MG63 (cell line): Measurements from ENCODE around the gene NOL12. TPM values are rescaled to one million over a fixed set of nuclear protein-coding genes. Genes with fewer than 3 reads are reported as not detected.

Source experiments
- DNase-seq: peaks from one replicate; pipeline ENCODE4 v3.0.0-alpha.2; 2020
- H3K27me3 ChIP-seq: fragments of 250-450 bp; sonication (Bioruptor Pico); 2 replicates; pipeline ENCODE4 v1.5.1; 2020; ENCODE audit warnings: mild to moderate bottlenecking, moderate library complexity
- H3K36me3 ChIP-seq: fragments of 250-450 bp; sonication (Bioruptor Pico); 2 replicates; pipeline ENCODE4 v1.5.1; 2020; ENCODE audit warnings: mild to moderate bottlenecking, moderate library complexity
- H3K4me3 ChIP-seq: fragments of 250-450 bp; sonication (Bioruptor Pico); 2 replicates; pipeline ENCODE4 v1.5.1; 2020; ENCODE audit warnings: mild to moderate bottlenecking, moderate library complexity
- H3K9me3 ChIP-seq: fragments of 250-450 bp; sonication (Bioruptor Pico); 2 replicates; pipeline ENCODE4 v1.5.1; 2020; ENCODE audit warnings: mild to moderate bottlenecking, moderate library complexity
- total RNA-seq: library from RNA; depleted of rRNA; stranded (reverse); fragments of >200 nt; shearing (Covaris generic); gene quantifications from 2 replicates; pipeline ENCODE4 v1.2.3, GENCODE V29; 2014; ENCODE audit warnings: low replicate concordance

Gene NOL12
- total RNA-seq, 1 experiment from 2014 or later, result 61.0 TPM

GRCh38 chr22:37674248-37674647, 11.9 kb upstream of the NOL12 start:
- Histone ChIP-seq H3K36me3 (peaks cover 31% of the 10 kb centered on the region), H3K9me3 (no peaks in the 10 kb centered on the region), H3K4me3 (no peak overlapping the region), H3K27me3 (no peaks in the 10 kb centered on the region)
- DNase-seq, result no peak

- Histone ChIP-seq H3K4me3 (peak within 1 kb of the TSS; percentile 82), H3K27me3 (no peaks in the 10 kb centered on the region), H3K36me3 (peaks cover 40% of the 10 kb centered on the region), H3K9me3 (no peaks in the 10 kb centered on the region)
- DNase-seq, result peak; percentile 99
Measured at GRCh38 chr22:37674951-37675929, 10.9 kb upstream of the NOL12 start, which contains the start of gene LGALS1. Gene LGALS1, plus strand, starts transcription at chr22:37675636. Its CDS starts 67 bp downstream, at chr22:37675703.

GRCh38 chr22:37675930-37676735, 10.0 kb upstream of the NOL12 start:
- no peaks in the 10 kb centered on the region for H3K27me3 ChIP-seq
- peak; percentile 69 for DNase-seq
- no peaks in the 10 kb centered on the region for H3K9me3 ChIP-seq
- peaks cover 40% of the 10 kb centered on the region for H3K36me3 ChIP-seq
- H3K4me3 ChIP-seq, result peak overlapping the region; percentile 82

- Histone ChIP-seq H3K4me3 (peak overlapping the region; percentile 82), H3K36me3 (peaks cover 40% of the 10 kb centered on the region), H3K9me3 (no peaks in the 10 kb centered on the region), H3K27me3 (no peaks in the 10 kb centered on the region)
- DNase-seq, result peak; percentile 96
Measured at GRCh38 chr22:37676736-37677492, 9.2 kb upstream of the NOL12 start.

- Histone ChIP-seq H3K36me3 (peaks cover 40% of the 10 kb centered on the region), H3K4me3 (peak overlapping the region; percentile 82), H3K9me3 (no peaks in the 10 kb centered on the region), H3K27me3 (no peaks in the 10 kb centered on the region)
- DNase-seq, result no peak
Measured at GRCh38 chr22:37677493-37677974, 8.6 kb upstream of the NOL12 start.

GRCh38 chr22:37678372-37678771, 7.8 kb upstream of the NOL12 start:
- H3K9me3 ChIP-seq, result no peaks in the 10 kb centered on the region
- H3K27me3 ChIP-seq, result no peaks in the 10 kb centered on the region
- H3K36me3 ChIP-seq, result peaks cover 40% of the 10 kb centered on the region
- no peak overlapping the region for H3K4me3 ChIP-seq
- DNase-seq, result no peak

GRCh38 chr22:37679670-37680069, 6.5 kb upstream of the NOL12 start:
- Histone ChIP-seq H3K36me3 (peaks cover 40% of the 10 kb centered on the region), H3K27me3 (no peaks in the 10 kb centered on the region), H3K4me3 (no peak overlapping the region), H3K9me3 (no peaks in the 10 kb centered on the region)
- DNase-seq, result no peak

GRCh38 chr22:37680191-37680851, 5.8 kb upstream of the NOL12 start:
- Histone ChIP-seq H3K9me3 (no peaks in the 10 kb centered on the region), H3K4me3 (no peak overlapping the region), H3K27me3 (no peaks in the 10 kb centered on the region), H3K36me3 (peaks cover 40% of the 10 kb centered on the region)
- DNase-seq, result no peak

GRCh38 chr22:37681001-37681424, 5.1 kb upstream of the NOL12 start:
- H3K9me3 ChIP-seq, result no peaks in the 10 kb centered on the region
- peak; percentile 47 for DNase-seq
- H3K4me3 ChIP-seq, result no peak overlapping the region
- peaks cover 36% of the 10 kb centered on the region for H3K36me3 ChIP-seq
- no peaks in the 10 kb centered on the region for H3K27me3 ChIP-seq

- H3K27me3 ChIP-seq, result no peaks in the 10 kb centered on the region
- H3K9me3 ChIP-seq, result no peaks in the 10 kb centered on the region
- peaks cover 31% of the 10 kb centered on the region for H3K36me3 ChIP-seq
- DNase-seq, result peak; percentile 74
- no peak overlapping the region for H3K4me3 ChIP-seq
Measured at GRCh38 chr22:37681556-37682049, 4.5 kb upstream of the NOL12 start.

GRCh38 chr22:37684803-37685615, 1.1 kb upstream of the NOL12 start:
- no peak overlapping the region for H3K4me3 ChIP-seq
- H3K27me3 ChIP-seq, result no peaks in the 10 kb centered on the region
- peaks cover 27% of the 10 kb centered on the region for H3K36me3 ChIP-seq
- no peaks in the 10 kb centered on the region for H3K9me3 ChIP-seq
- DNase-seq, result no peak

- H3K36me3 ChIP-seq, result peaks cover 72% of the 10 kb centered on the region
Measured at GRCh38 chr22:37690407-37690806, 4.3 kb downstream of the NOL12 start.

GRCh38 chr22:37690901-37691504, 4.9 kb downstream of the NOL12 start:
- peak; percentile 89 for DNase-seq
- H3K36me3 ChIP-seq, result peaks cover 76% of the 10 kb centered on the region
- no peaks in the 10 kb centered on the region for H3K27me3 ChIP-seq
- no peaks in the 10 kb centered on the region for H3K9me3 ChIP-seq
- H3K4me3 ChIP-seq, result no peak overlapping the region

More at GRCh38 chr22:37690407-37690806, 4.3 kb downstream of the NOL12 start:
- no peak overlapping the region for H3K4me3 ChIP-seq
- H3K27me3 ChIP-seq, result no peaks in the 10 kb centered on the region
- DNase-seq, result no peak
- H3K9me3 ChIP-seq, result no peaks in the 10 kb centered on the region

- H3K9me3 ChIP-seq, result no peaks in the 10 kb centered on the region
- H3K36me3 ChIP-seq, result peaks cover 71% of the 10 kb centered on the region
- H3K4me3 ChIP-seq, result no peak overlapping the region
- no peaks in the 10 kb centered on the region for H3K27me3 ChIP-seq
- no peak for DNase-seq
Measured at GRCh38 chr22:37692627-37693285, 6.6 kb downstream of the NOL12 start.
